Sigmoid colon (tissue), 7 donors: ENCODE measurements around the gene ZBTB24. TPM values are rescaled to one million over a fixed set of nuclear protein-coding genes. Genes with fewer than 3 reads are reported as not detected.

Experiments
- DNase-seq: peaks from one replicate; pipeline ENCODE4 v3.0.0-alpha.2; 2019
- H3K27ac ChIP-seq, 4 donors: fragments of 200-600 bp; sonication (generic); one replicate each; pipeline ENCODE4 v1.5.1; 2016 to 2019; ENCODE audit warnings: mild to moderate bottlenecking in 1 of 4
- H3K27me3 ChIP-seq, 3 donors: fragments of 200-600 bp; sonication (generic); one replicate each; pipeline ENCODE4 v1.5.1; 2019; ENCODE audit warnings: mild to moderate bottlenecking in 1 of 3
- H3K36me3 ChIP-seq, 4 donors: fragments of 200-600 bp; sonication (generic); one replicate each; pipeline ENCODE4 v1.5.1; 2016 to 2019
- H3K4me1 ChIP-seq, 4 donors: fragments of 200-600 bp; sonication (generic); one replicate each; pipeline ENCODE4 v1.5.1; 2017 to 2019
- H3K4me3 ChIP-seq, 4 donors: fragments of 200-600 bp; sonication (generic); one replicate each; pipeline ENCODE4 v1.5.1; 2017 to 2019; ENCODE audit warnings: mild to moderate bottlenecking in 2 of 4, moderate library complexity in 1 of 4
- H3K9me3 ChIP-seq, 4 donors: fragments of 200-600 bp in 3 of 4; sonication (generic) in 3 of 4; one replicate each; pipeline versions ENCODE4 v1.5.1 to v1.6.1; 2013 to 2019
- CTCF ChIP-seq, 4 experiments: fragments of 450-650 bp in 3 of 4; fragments of 200-600 bp in 1 of 4; IDR thresholded peaks; one replicate each; pipeline ENCODE4 v1.5.1; 2016 to 2019; ENCODE audit warnings: antibody characterized with exemption in 4 of 4, mild to moderate bottlenecking in 3 of 4, moderate library complexity in 2 of 4
- EP300 ChIP-seq, 4 donors: sonication (generic); formaldehyde crosslinking; IDR thresholded peaks; one replicate each; pipeline ENCODE4 v1.6.1; 2017; ENCODE audit warnings: antibody characterized with exemption in 4 of 4
- POLR2A ChIP-seq, 2 donors: fragments of 450-650 bp; IDR thresholded peaks; one replicate each; pipeline ENCODE4 v1.6.1; 2016; ENCODE audit warnings: antibody characterized with exemption in 2 of 2, mild to moderate bottlenecking in 2 of 2, moderate library complexity in 2 of 2
- POLR2AphosphoS5 ChIP-seq, 4 donors: sonication (generic); formaldehyde crosslinking; IDR thresholded peaks; one replicate each; pipeline ENCODE4 v1.6.1; 2017; ENCODE audit warnings: antibody characterized with exemption in 4 of 4
- WGBS, 2 donors: extraction: QIAGEN DNeasy Blood & Tissue Kit; methylation state at CpG; one replicate each; pipeline ENCODE4 v1.1.7; 2013; 5-methylcytosine and 5-hydroxymethylcytosine counted together
- intact Hi-C: fragments of 100-400 bp; cut with DNase I; formaldehyde crosslinking; loops from one replicate; pipeline ENCODE4 v1.15.1; 2023
- polyA plus RNA-seq, 3 donors: library from polyadenylated mRNA; stranded (reverse); fragments of 200-250 nt; gene quantifications; one replicate each; pipeline ENCODE4 v1.2.3, GENCODE V29; 2013
- total RNA-seq, 4 donors: library from RNA; depleted of rRNA; stranded (reverse); fragments of >200 nt; gene quantifications; one replicate each; pipeline ENCODE4 v1.1.0, GENCODE V29; 2016
- donor health status: healthy with polysubstance abuse.
- donor health status: Bipolar disorder and iron deficiency.
- donor health status: healthy.

The ZBTB24 gene
- total and polyA plus RNA-seq, 7 donors: 2.1 to 8.2 (median 5.1) TPM

- no peaks in the 10 kb centered on the region for H3K27me3 ChIP-seq
- H3K9me3 ChIP-seq: no peaks in the 10 kb centered on the region
- intact Hi-C loops: no loop called here
- no peak for DNase-seq
- 92 to 94% methylated on average over 9 of the region's 9 CpGs for WGBS, 2 donors
- peaks cover 0 to 19% (median 7%) of the 10 kb centered on the region in 4 donors for H3K36me3 ChIP-seq
- H3K4me3 ChIP-seq: no peak overlapping the region
- H3K27ac ChIP-seq: no peak overlapping the region
- TF ChIP-seq EP300 (IDR thresholded peaks at IDR 0.05): no peak
- no peak for TF ChIP-seq POLR2A (IDR thresholded peaks at IDR 0.05)
- TF ChIP-seq POLR2AphosphoS5 (IDR thresholded peaks at IDR 0.05): no peak
- no peak for TF ChIP-seq CTCF (IDR thresholded peaks at IDR 0.05)
- H3K4me1 ChIP-seq: peaks cover 0 to 16% (median 13%) of the 10 kb centered on the region in 4 donors
Measured at GRCh38 chr6:109445382-109445781, 37.6 kb downstream of the ZBTB24 start.

GRCh38 chr6:109443425-109443950, 39.5 kb downstream of the ZBTB24 start:
- TF ChIP-seq POLR2A (IDR thresholded peaks at IDR 0.05) (no peak), EP300 (IDR thresholded peaks at IDR 0.05) (no peak), CTCF (IDR thresholded peaks at IDR 0.05) (no peak), POLR2AphosphoS5 (IDR thresholded peaks at IDR 0.05) (no peak)
- Histone ChIP-seq H3K4me3 (no peak overlapping the region), H3K4me1 (peaks cover 0 to 30% (median 22%) of the 10 kb centered on the region in 4 donors), H3K27me3 (no peaks in the 10 kb centered on the region), H3K9me3 (no peaks in the 10 kb centered on the region), H3K27ac (no peak overlapping the region), H3K36me3 (peaks cover 0 to 19% (median 7%) of the 10 kb centered on the region in 4 donors)
- no peak for DNase-seq
- intact Hi-C loops: no loop called here
- 95% methylated on average over 10 of the region's 10 CpGs for WGBS, 2 donors

GRCh38 chr6:109442393-109442924, 40.6 kb downstream of the ZBTB24 start:
- no peak overlapping the region for H3K4me3 ChIP-seq
- TF ChIP-seq POLR2A (IDR thresholded peaks at IDR 0.05): no peak
- no peak for TF ChIP-seq CTCF (IDR thresholded peaks at IDR 0.05)
- no peak for TF ChIP-seq EP300 (IDR thresholded peaks at IDR 0.05)
- no peak for TF ChIP-seq POLR2AphosphoS5 (IDR thresholded peaks at IDR 0.05)
- 96 to 97% methylated on average over 6 of the region's 6 CpGs for WGBS, 2 donors
- peaks cover 0 to 30% (median 22%) of the 10 kb centered on the region in 4 donors for H3K4me1 ChIP-seq
- no peaks in the 10 kb centered on the region for H3K27me3 ChIP-seq
- DNase-seq: no peak
- no peak overlapping the region for H3K27ac ChIP-seq
- H3K9me3 ChIP-seq: no peaks in the 10 kb centered on the region
- intact Hi-C loops: no loop called here
- peaks cover 0 to 19% (median 7%) of the 10 kb centered on the region in 4 donors for H3K36me3 ChIP-seq

- H3K36me3 ChIP-seq: peaks cover 0 to 19% (median 4%) of the 10 kb centered on the region in 4 donors
- DNase-seq: peak; percentile 76
- H3K27me3 ChIP-seq: no peaks in the 10 kb centered on the region
- no peaks in the 10 kb centered on the region for H3K9me3 ChIP-seq
- H3K4me1 ChIP-seq: peaks cover 0 to 30% (median 22%) of the 10 kb centered on the region in 4 donors
- TF ChIP-seq EP300 (IDR thresholded peaks at IDR 0.05) (no peak), CTCF (IDR thresholded peaks at IDR 0.05) (peak in 1 of 4 experiments; percentile 21), POLR2A (IDR thresholded peaks at IDR 0.05) (no peak), POLR2AphosphoS5 (IDR thresholded peaks at IDR 0.05) (no peak)
- intact Hi-C loops: loop anchor here (2.0 kb wide), 1 partner anchor 14 kb away; the partner anchor contains the start of gene MICAL1
- H3K27ac ChIP-seq: peak overlapping the region; percentile 82 to 90 (median 84)
- WGBS, 2 donors: 1% methylated on average over 31 of the region's 31 CpGs
- peak overlapping the region; percentile 83 to 89 (median 86) for H3K4me3 ChIP-seq
Measured at GRCh38 chr6:109441069-109441816, 41.8 kb downstream of the ZBTB24 start.
